Measurements from ENCODE around the gene VKORC1L1. TPM values are rescaled to one million over a fixed set of nuclear protein-coding genes. Genes with fewer than 3 reads are reported as not detected.

The VKORC1L1 gene
- polyA plus RNA-seq, 10 donors = 16.6 to 26.4 (median 23.6) TPM

Other genes with a start within 250 kb of the VKORC1L1 start
- 10 to 100 TPM; 33.6 to 44.2 (median 37.4) TPM for gene GUSB, start 109.1 kb downstream of the VKORC1L1 start, polyA plus RNA-seq (ENCODE audit: insufficient read length in 10 of 10)
- 10 to 100 TPM in 7 of 10 donors, 1 to 10 TPM in 3; 8.3 to 13.7 (median 11.3) TPM for gene ASL, start 202.7 kb downstream of the VKORC1L1 start, polyA plus RNA-seq (ENCODE audit: insufficient read length in 10 of 10)
- 10 to 100 TPM; 17.5 to 25.1 (median 21.9) TPM for gene CRCP, start 241.8 kb downstream of the VKORC1L1 start, polyA plus RNA-seq (ENCODE audit: insufficient read length in 10 of 10)